ENCODE measurements around the gene NAB1. TPM values are rescaled to one million over a fixed set of nuclear protein-coding genes. Genes with fewer than 3 reads are reported as not detected.

The NAB1 gene, protein sequence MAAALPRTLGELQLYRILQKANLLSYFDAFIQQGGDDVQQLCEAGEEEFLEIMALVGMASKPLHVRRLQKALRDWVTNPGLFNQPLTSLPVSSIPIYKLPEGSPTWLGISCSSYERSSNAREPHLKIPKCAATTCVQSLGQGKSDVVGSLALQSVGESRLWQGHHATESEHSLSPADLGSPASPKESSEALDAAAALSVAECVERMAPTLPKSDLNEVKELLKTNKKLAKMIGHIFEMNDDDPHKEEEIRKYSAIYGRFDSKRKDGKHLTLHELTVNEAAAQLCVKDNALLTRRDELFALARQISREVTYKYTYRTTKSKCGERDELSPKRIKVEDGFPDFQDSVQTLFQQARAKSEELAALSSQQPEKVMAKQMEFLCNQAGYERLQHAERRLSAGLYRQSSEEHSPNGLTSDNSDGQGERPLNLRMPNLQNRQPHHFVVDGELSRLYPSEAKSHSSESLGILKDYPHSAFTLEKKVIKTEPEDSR
- 26.8 to 45.3 TPM (median 35.2 TPM) in 5 replicates for total RNA-seq (2022; extraction: Qiagen RNA extraction)

DNA sequence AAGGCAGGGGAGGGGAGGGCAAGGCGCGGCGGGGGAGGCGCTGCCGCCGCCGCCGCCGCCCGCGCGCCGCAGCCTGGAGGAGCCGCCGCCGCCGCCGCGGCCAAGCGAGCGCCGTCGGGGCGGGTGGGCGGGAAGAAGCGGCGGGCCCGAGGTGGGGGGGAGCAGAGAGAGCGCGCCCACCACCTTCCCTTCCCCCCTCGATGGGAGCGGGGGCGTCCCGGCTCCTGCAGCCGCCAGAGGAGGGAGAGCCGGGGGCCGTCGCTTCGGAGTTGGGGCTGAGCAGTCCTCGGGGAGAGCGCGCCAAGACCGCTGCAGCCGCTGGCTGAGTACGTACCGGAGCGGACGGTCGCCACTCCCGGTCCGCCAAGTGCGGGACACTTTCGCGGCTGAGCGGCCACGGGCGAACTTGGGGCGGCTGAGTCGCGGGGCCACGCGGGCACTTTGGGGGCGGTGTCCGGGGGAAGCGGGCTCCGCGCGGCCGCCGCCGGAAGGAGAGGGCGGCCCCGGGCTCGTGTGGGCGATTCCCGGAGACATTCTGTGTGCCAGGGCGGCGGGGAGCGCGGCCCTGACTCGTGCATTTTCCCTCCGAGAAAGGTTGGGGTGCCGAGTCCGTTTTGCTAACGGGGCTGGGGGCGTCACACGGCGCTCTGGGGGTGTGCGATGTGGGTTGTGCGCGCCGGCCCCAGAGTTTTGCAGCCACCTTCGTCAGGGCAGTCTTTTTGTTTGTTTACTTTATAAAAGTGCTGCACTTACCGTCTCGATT, at the start of gene NAB1:
NAB1 (plus strand) TSS at position 49 of the 763 bp plus-strand sequence. CDS start 10,094 bp downstream, outside the sequence.

Other genes with a start within 250 kb of the NAB1 start
- 28.7 to 41.3 TPM (median 37.3 TPM) in 5 replicates for gene MFSD6, start 240.7 kb upstream of the NAB1 start, total RNA-seq (2022; extraction: Qiagen RNA extraction)
- 5.5 to 7.8 TPM (median 7.5 TPM) in 5 replicates for gene NEMP2, start 114.4 kb upstream of the NAB1 start, total RNA-seq (2022; extraction: Qiagen RNA extraction)
- gene GLS, start 231.7 kb downstream of the NAB1 start, total RNA-seq (2022; extraction: Qiagen RNA extraction), result 75.3 to 132 TPM (median 85.4 TPM) in 5 replicates